SK-N-MC (cell line): ENCODE data around the gene SEC23IP.

Source experiments
- EZH2 ChIP-seq: fragments of 200-600 bp; sonication (generic); IDR thresholded peaks from one replicate; pipeline ENCODE4 v1.6.1; 2017; ENCODE audit warnings: antibody characterized with exemption
- POLR2AphosphoS5 ChIP-seq: IDR thresholded peaks from 2 replicates; pipeline ENCODE4 v1.6.1; 2012; ENCODE audit warnings: mild to moderate bottlenecking, low read depth, low read length, borderline replicate concordance

GRCh38 chr10:119928411-119928810 lies 35.9 kb downstream of the SEC23IP start:
- TF ChIP-seq POLR2AphosphoS5 (no peak), EZH2 (no peak)
